NCI-H1092 treated with DMSO at 0.1 percent for 48 hours (cell line): ENCODE measurements around the gene KLHL7.
"Not testable (repeated sequence)": the region's sequence is repeated elsewhere in the genome, so short reads cannot be mapped to it uniquely, and the experiment has no call there.

Experiments
- DNase-seq: peaks from one replicate; lab custom pipeline; 2025; lab: John Stamatoyannopoulos, UW

Gene KLHL7

GRCh38 chr7:23183279-23184012 is 77.9 kb downstream of the KLHL7 start:
- no peak for DNase-seq

- no peak for DNase-seq
Measured at GRCh38 chr7:23184291-23184690, 78.7 kb downstream of the KLHL7 start.

- peak; percentile 17 for DNase-seq
Measured at GRCh38 chr7:23184709-23185359, 79.2 kb downstream of the KLHL7 start.

GRCh38 chr7:23185980-23186379 is 80.4 kb downstream of the KLHL7 start:
- no peak for DNase-seq

- peak; percentile 22 for DNase-seq
Measured at GRCh38 chr7:23191022-23191421, 85.4 kb downstream of the KLHL7 start.

- DNase-seq: not testable (repeated sequence)
Measured at GRCh38 chr7:23193650-23194227, 88.2 kb downstream of the KLHL7 start.

- no peak for DNase-seq
Measured at GRCh38 chr7:23196306-23196705, 90.7 kb downstream of the KLHL7 start.

- not testable (repeated sequence) for DNase-seq
Measured at GRCh38 chr7:23197745-23198144, 92.2 kb downstream of the KLHL7 start.

- no peak for DNase-seq
Measured at GRCh38 chr7:23200331-23200730, 94.7 kb downstream of the KLHL7 start.

- DNase-seq: no peak
Measured at GRCh38 chr7:23204241-23204640, 98.7 kb downstream of the KLHL7 start.

- peak; percentile 41 for DNase-seq
Measured at GRCh38 chr7:23205577-23205908, 100.0 kb downstream of the KLHL7 start.

GRCh38 chr7:23205909-23206767 is 100.6 kb downstream of the KLHL7 start:
- DNase-seq: peak; percentile 41

GRCh38 chr7:23207021-23207420 is 101.4 kb downstream of the KLHL7 start:
- no peak for DNase-seq

GRCh38 chr7:23207884-23208283 is 102.3 kb downstream of the KLHL7 start:
- no peak for DNase-seq

- DNase-seq: no peak
Measured at GRCh38 chr7:23208316-23208715, 102.7 kb downstream of the KLHL7 start.

GRCh38 chr7:23210506-23210905 is 104.9 kb downstream of the KLHL7 start:
- DNase-seq: no peak

- no peak for DNase-seq
Measured at GRCh38 chr7:23211589-23211988, 106.0 kb downstream of the KLHL7 start.

- no peak for DNase-seq
Measured at GRCh38 chr7:23212395-23212794, 106.8 kb downstream of the KLHL7 start.

- no peak for DNase-seq
Measured at GRCh38 chr7:23212841-23213240, 107.3 kb downstream of the KLHL7 start.

- no peak for DNase-seq
Measured at GRCh38 chr7:23213755-23214154, 108.2 kb downstream of the KLHL7 start.

- no peak for DNase-seq
Measured at GRCh38 chr7:23214423-23214822, 108.8 kb downstream of the KLHL7 start.

GRCh38 chr7:23214938-23215337 is 109.4 kb downstream of the KLHL7 start:
- DNase-seq: no peak

- DNase-seq: no peak
Measured at GRCh38 chr7:23216021-23216420, 110.4 kb downstream of the KLHL7 start.
